Mesothelial cell of epicardium (in vitro differentiated cells): ENCODE measurements around the gene COA8. TPM values are rescaled to one million over a fixed set of nuclear protein-coding genes. Genes with fewer than 3 reads are reported as not detected.

Experiments used
- DNase-seq, 2 experiments: peaks; one replicate each; pipeline ENCODE4 v3.0.0; 2021; ENCODE audit warnings: low spot score in 2 of 2; ENCODE audit not compliant: unreplicated experiment in 2 of 2
- H3K27ac Mint-ChIP-seq: 2 replicates; pipeline ENCODE4 v1.8.0; 2021; ENCODE audit warnings: mixed read lengths
- H3K27me3 Mint-ChIP-seq: 2 replicates; pipeline ENCODE4 v1.8.0; 2021; ENCODE audit warnings: low read depth, mixed read lengths
- H3K36me3 Mint-ChIP-seq: 2 replicates; pipeline ENCODE4 v1.8.0; 2021; ENCODE audit warnings: mixed read lengths
- H3K4me1 Mint-ChIP-seq: 2 replicates; pipeline ENCODE4 v1.8.0; 2021; ENCODE audit warnings: mixed read lengths
- H3K4me3 Mint-ChIP-seq: 2 replicates; pipeline ENCODE4 v1.8.0; 2021; ENCODE audit warnings: mild to moderate bottlenecking, moderate library complexity, mixed read lengths
- H3K9me3 Mint-ChIP-seq: 2 replicates; pipeline ENCODE4 v1.8.0; 2021; ENCODE audit warnings: mixed read lengths
- CTCF ChIP-seq: fragments of 200-600 bp; sonication (generic); IDR thresholded peaks from one replicate; pipeline ENCODE4 v1.5.0; 2021; ENCODE audit warnings: antibody characterized with exemption; ENCODE audit not compliant: unreplicated experiment
- total RNA-seq: library from RNA; stranded (reverse); gene quantifications from 3 replicates; pipeline ENCODE4 v1.2.1, GENCODE V29; 2021

Gene COA8
- total RNA-seq, 1 donor from 2014 or later = 36.0 TPM

- H3K4me3 Mint-ChIP-seq = no peak overlapping the region
- no peak for TF ChIP-seq CTCF
- H3K27me3 Mint-ChIP-seq = no peaks in the 10 kb centered on the region
- H3K27ac Mint-ChIP-seq = no peak overlapping the region
- H3K36me3 Mint-ChIP-seq = no peaks in the 10 kb centered on the region
- DNase-seq = no peak
- H3K4me1 Mint-ChIP-seq = peaks cover 24% of the 10 kb centered on the region
- H3K9me3 Mint-ChIP-seq = no peaks in the 10 kb centered on the region
Observed at GRCh38 chr14:103531421-103532215, 31.1 kb upstream of the COA8 start.

GRCh38 chr14:103532216-103533136 is 30.3 kb upstream of the COA8 start:
- Mint-ChIP-seq H3K4me1 (peaks cover 21% of the 10 kb centered on the region), H3K27ac (no peak overlapping the region), H3K4me3 (no peak overlapping the region), H3K27me3 (no peaks in the 10 kb centered on the region), H3K9me3 (no peaks in the 10 kb centered on the region), H3K36me3 (no peaks in the 10 kb centered on the region)
- no peak for TF ChIP-seq CTCF
- DNase-seq = no peak

GRCh38 chr14:103533137-103533998 is 29.4 kb upstream of the COA8 start:
- H3K4me3 Mint-ChIP-seq = no peak overlapping the region
- no peaks in the 10 kb centered on the region for H3K36me3 Mint-ChIP-seq
- no peaks in the 10 kb centered on the region for H3K27me3 Mint-ChIP-seq
- peaks cover 15% of the 10 kb centered on the region for H3K4me1 Mint-ChIP-seq
- no peak overlapping the region for H3K27ac Mint-ChIP-seq
- H3K9me3 Mint-ChIP-seq = no peaks in the 10 kb centered on the region
- no peak for DNase-seq
- no peak for TF ChIP-seq CTCF

- Mint-ChIP-seq H3K9me3 (no peaks in the 10 kb centered on the region), H3K27me3 (peaks cover under 1% of the 10 kb centered on the region), H3K4me1 (peaks cover 11% of the 10 kb centered on the region), H3K36me3 (no peaks in the 10 kb centered on the region), H3K27ac (no peak overlapping the region), H3K4me3 (no peak overlapping the region)
- no peak for TF ChIP-seq CTCF
- DNase-seq = no peak
Observed at GRCh38 chr14:103533999-103534575, 28.7 kb upstream of the COA8 start.

GRCh38 chr14:103534576-103535061 is 28.1 kb upstream of the COA8 start:
- Mint-ChIP-seq H3K4me1 (peaks cover 8% of the 10 kb centered on the region), H3K9me3 (no peaks in the 10 kb centered on the region), H3K4me3 (no peak overlapping the region), H3K27ac (no peak overlapping the region), H3K36me3 (no peaks in the 10 kb centered on the region), H3K27me3 (peaks cover 5% of the 10 kb centered on the region)
- TF ChIP-seq CTCF = no peak
- no peak for DNase-seq
